ENCODE measurements around the gene SEMA6B. TPM values are rescaled to one million over a fixed set of nuclear protein-coding genes. Genes with fewer than 3 reads are reported as not detected.

The SEMA6B gene
- total RNA-seq, 1 experiment from 2014 or later: 38.4 TPM

DNA sequence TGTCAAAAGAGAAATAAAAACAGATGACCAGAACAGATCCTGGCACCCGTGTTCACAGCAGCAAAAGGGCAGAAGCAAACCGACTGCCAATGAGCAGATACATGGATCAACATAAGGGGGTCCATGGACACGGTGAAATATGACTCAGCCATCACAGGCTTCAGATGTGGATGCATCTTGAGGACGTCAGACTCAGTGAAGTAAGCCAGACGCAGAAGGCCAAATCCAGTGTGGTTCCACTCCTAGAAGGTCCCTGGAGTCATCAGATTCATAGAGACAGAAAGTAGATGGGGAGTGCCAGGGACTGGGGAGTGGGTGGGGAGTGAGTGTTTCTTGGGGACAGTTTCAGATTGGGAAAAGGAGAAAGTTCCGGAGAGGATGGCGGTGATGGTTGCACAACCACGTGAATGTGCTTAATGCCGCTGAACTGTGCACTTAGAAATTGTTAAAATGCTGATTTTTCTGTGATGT is 28.8 kb upstream of the SEMA6B start:
- Histone ChIP-seq H2AFZ (ENCODE audit: low read length) (no peak overlapping the region), H4K20me1 (ENCODE audit: control insufficient read depth, insufficient read depth, insufficient read length) (no peaks in the 10 kb centered on the region), H3K27me3 (ENCODE audit: insufficient read depth, low read length) (no peaks in the 10 kb centered on the region; the same call in 1 of the 2 replicates), H2BK12ac (ENCODE audit: insufficient read length, low read depth, low read length) (no peak overlapping the region), H2BK20ac (ENCODE audit: low read depth, low read length, poor library complexity, severe bottlenecking) (no peak overlapping the region), H3K14ac (ENCODE audit: insufficient read depth, low read length) (no peak overlapping the region), H3K79me1 (ENCODE audit: insufficient read depth, low read depth, low read length, poor library complexity, severe bottlenecking) (no peaks in the 10 kb centered on the region), H3K9me3 (ENCODE audit: control insufficient read depth, low read depth, low read length) (no peaks in the 10 kb centered on the region), H3K4me1 (ENCODE audit: insufficient read depth, low read length) (no peaks in the 10 kb centered on the region), H3K56ac (ENCODE audit: insufficient read length, low read depth, low read length) (no peak overlapping the region), H3K18ac (ENCODE audit: insufficient read length, low read depth, low read length) (no peak overlapping the region), H2AK5ac (ENCODE audit: insufficient read length, low read length) (no peak overlapping the region), H2BK120ac (ENCODE audit: low read depth, low read length, poor library complexity, severe bottlenecking) (no peak overlapping the region), H4K5ac (ENCODE audit: insufficient read length, low read depth, low read length) (no peak overlapping the region), H3K23ac (ENCODE audit: insufficient read length, low read depth, low read length) (no peak overlapping the region), H3K79me2 (ENCODE audit: insufficient read depth, low read length) (no peaks in the 10 kb centered on the region), H3K23me2 (ENCODE audit: insufficient read length, low read depth, low read length, poor library complexity, severe bottlenecking) (peaks cover 3% of the 10 kb centered on the region), H3T11ph (ENCODE audit: low read length) (no peak overlapping the region), H3K27ac (ENCODE audit: insufficient read length, low read depth, low read length) (no peak overlapping the region), H3K4me2 (ENCODE audit: insufficient read depth, insufficient read length, low read length) (no peak overlapping the region), H2BK5ac (ENCODE audit: insufficient read length, low read length) (no peak overlapping the region), H3K4ac (ENCODE audit: low read depth, low read length) (no peak overlapping the region), H3K9ac (ENCODE audit: extremely low read depth, insufficient read length, low read length) (no peak overlapping the region), H2BK15ac (ENCODE audit: low read depth, low read length) (no peak overlapping the region), H4K8ac (replicated peaks; ENCODE audit: insufficient read length, low read depth, low read length) (no peak overlapping the region), H4K91ac (ENCODE audit: insufficient read length, low read depth, low read length) (no peak overlapping the region)
- TF ChIP-seq CTCF (conservative IDR thresholded peaks at IDR 0.05): no peak
- no CpG with 5 or more reads among the region's 9 CpGs for WGBS (ENCODE audit: extremely low coverage, insufficient read length, low lambda C conversion rate)
- Mint-ChIP-seq H3K27ac (peak overlapping the region in 2 of 3 experiments; percentile 59 to 84; a peak in 3 of 7 replicates), H3K36me3 (ENCODE audit: insufficient read depth in 1 of 3, low read depth in 3 of 3) (no peaks in the 10 kb centered on the region), H3K27me3 (ENCODE audit: low read depth) (peaks cover 58% of the 10 kb centered on the region), H3K9me3 (no peaks in the 10 kb centered on the region; a peak in 2 of 5 replicates), H3K4me3 (peak overlapping the region in 1 of 2 experiments; percentile 18; a peak in 1 of 5 replicates), H3K4me1 (peaks cover 6 to 44% of the 10 kb centered on the region in 2 experiments)
- no peak for DNase-seq

Data from H9 (cell line).